Liver (tissue), 9 donors: ENCODE results near the gene DTNB. TPM values are rescaled to one million over a fixed set of nuclear protein-coding genes. Genes with fewer than 3 reads are reported as not detected.

Experiments
- DNase-seq: peaks from one replicate; pipeline ENCODE4 v3.0.0-alpha.2; 2017; ENCODE audit warnings: low spot score
- H3K27ac ChIP-seq, 2 donors: one replicate each; pipeline ENCODE4 v1.7.0; 2013; ENCODE audit warnings: inconsistent platforms in 2 of 2, low read length in 2 of 2, control low read depth in 1 of 2, low read depth in 1 of 2, mild to moderate bottlenecking in 1 of 2
- H3K27me3 ChIP-seq, 4 donors: one replicate each; pipeline versions ENCODE4 v1.6.1 to v1.7.0; 2013; ENCODE audit warnings: low read length in 3 of 4, inconsistent platforms in 1 of 4, mild to moderate bottlenecking in 1 of 4, moderate library complexity in 1 of 4; ENCODE audit not compliant: control insufficient read depth in 4 of 4, insufficient read depth in 4 of 4
- H3K36me3 ChIP-seq, 4 donors: one replicate each; pipeline versions ENCODE4 v1.6.1 to v1.7.0; 2013; ENCODE audit warnings: low read length in 3 of 4, mild to moderate bottlenecking in 3 of 4, low read depth in 1 of 4, moderate library complexity in 1 of 4; ENCODE audit not compliant: control insufficient read depth in 4 of 4, insufficient read depth in 3 of 4
- H3K4me1 ChIP-seq, 4 donors: one replicate each; pipeline versions ENCODE4 v1.6.1 to v1.7.0; 2013; ENCODE audit warnings: low read length in 3 of 4, mild to moderate bottlenecking in 3 of 4, moderate library complexity in 1 of 4; ENCODE audit not compliant: control insufficient read depth in 4 of 4, insufficient read depth in 4 of 4
- H3K4me3 ChIP-seq, 3 donors: one replicate each; pipeline versions ENCODE4 v1.6.1 to v1.7.0; 2013; ENCODE audit warnings: low read length in 3 of 3, control low read depth in 1 of 3, low read depth in 1 of 3, mild to moderate bottlenecking in 1 of 3
- H3K9ac ChIP-seq, 2 donors: one replicate each; pipeline ENCODE4 v1.7.0; 2013; ENCODE audit warnings: low read length in 2 of 2, mild to moderate bottlenecking in 2 of 2, moderate library complexity in 2 of 2, control low read depth in 1 of 2, low read depth in 1 of 2
- H3K9me3 ChIP-seq, 4 donors: one replicate each; pipeline versions ENCODE4 v1.6.1 to v1.7.0; 2013; ENCODE audit warnings: low read length in 3 of 4; ENCODE audit not compliant: control insufficient read depth in 4 of 4
- ATF3 ChIP-seq: IDR thresholded peaks from 2 replicates; pipeline ENCODE4 v1.6.1; 2016; ENCODE audit warnings: antibody characterized with exemption
- CTCF ChIP-seq: fragments of 150-350 bp; IDR thresholded peaks from 2 replicates; pipeline ENCODE4 v1.5.1; 2017; ENCODE audit warnings: improper control_type of control experiment, low read depth, low read length; ENCODE audit not compliant: missing input control
- FOXA1 ChIP-seq: IDR thresholded peaks from 2 replicates; pipeline ENCODE4 v1.6.1; 2016; ENCODE audit warnings: antibody characterized with exemption
- FOXA2 ChIP-seq: IDR thresholded peaks from 2 replicates; pipeline ENCODE4 v1.6.1; 2016; ENCODE audit warnings: antibody characterized with exemption
- GABPA ChIP-seq, 2 donors: IDR thresholded peaks in 1 of 2; conservative IDR thresholded peaks in 1 of 2; 2 replicates each; pipeline ENCODE4 v1.6.1; 2016; ENCODE audit warnings: antibody characterized with exemption in 2 of 2, mild to moderate bottlenecking in 1 of 2, moderate library complexity in 1 of 2
- HNF4G ChIP-seq: IDR thresholded peaks from 2 replicates; pipeline ENCODE4 v1.6.1; 2016; ENCODE audit warnings: antibody characterized with exemption
- NR2F2 ChIP-seq: IDR thresholded peaks from 2 replicates; pipeline ENCODE4 v1.6.1; 2016; ENCODE audit warnings: antibody characterized with exemption
- RAD21 ChIP-seq, 2 donors: IDR thresholded peaks; 2 replicates each; pipeline ENCODE4 v1.6.1; 2016; ENCODE audit warnings: antibody characterized with exemption in 2 of 2, mild to moderate bottlenecking in 2 of 2
- RXRA ChIP-seq, 2 donors: IDR thresholded peaks; 2 replicates each; pipeline ENCODE4 v1.6.1; 2017 to 2018; ENCODE audit warnings: antibody characterized with exemption in 2 of 2, mild to moderate bottlenecking in 1 of 2
- SP1 ChIP-seq: IDR thresholded peaks from 2 replicates; pipeline ENCODE4 v1.6.1; 2018; ENCODE audit warnings: antibody characterized with exemption, mild to moderate bottlenecking
- TAF1 ChIP-seq: conservative IDR thresholded peaks from 2 replicates; pipeline ENCODE4 v1.6.1; 2016; ENCODE audit warnings: antibody characterized with exemption, mild to moderate bottlenecking
- YY1 ChIP-seq: IDR thresholded peaks from 2 replicates; pipeline ENCODE4 v1.6.1; 2016; ENCODE audit warnings: antibody characterized with exemption, mild to moderate bottlenecking
- ZBTB33 ChIP-seq: IDR thresholded peaks from 2 replicates; pipeline ENCODE4 v1.6.1; 2016; ENCODE audit warnings: antibody characterized with exemption
- WGBS: extraction: QIAGEN DNeasy Blood & Tissue Kit; methylation state at CpG from one replicate; pipeline ENCODE4 v1.1.7; 2013; 5-methylcytosine and 5-hydroxymethylcytosine counted together
- polyA plus RNA-seq, 2 donors: library from polyadenylated mRNA; stranded (reverse) in 1 of 2; unstranded in 1 of 2; fragments of 200-250 nt in 1 of 2; fragments of >200 nt in 1 of 2; fragmentation: Nextera tagmentation in 1 of 2; extraction: Ambion mirVana in 1 of 2; gene quantifications; one replicate each; pipeline versions ENCODE4 v1.2.1 to v1.2.3, GENCODE V29; 2013 to 2015
- total RNA-seq, 2 donors: library from RNA; depleted of rRNA; stranded (reverse); fragments of >200 nt; gene quantifications; one replicate each; pipeline ENCODE4 v1.2.3, GENCODE V29; 2014
- TF ChIP-seq, protein P1 (sequence below): IDR thresholded peaks from 2 replicates; pipeline ENCODE4 v1.6.1; 2016; ENCODE audit warnings: antibody characterized with exemption, mild to moderate bottlenecking
- donor health status: healthy.
- donor health status: healthy.
- donor health status: healthy.
- donor health status: healthy.
- donor health status: healthy.

The DTNB gene
- total and polyA plus RNA-seq, 4 donors: 3.3 to 10.5 (median 6.4) TPM

DNA sequence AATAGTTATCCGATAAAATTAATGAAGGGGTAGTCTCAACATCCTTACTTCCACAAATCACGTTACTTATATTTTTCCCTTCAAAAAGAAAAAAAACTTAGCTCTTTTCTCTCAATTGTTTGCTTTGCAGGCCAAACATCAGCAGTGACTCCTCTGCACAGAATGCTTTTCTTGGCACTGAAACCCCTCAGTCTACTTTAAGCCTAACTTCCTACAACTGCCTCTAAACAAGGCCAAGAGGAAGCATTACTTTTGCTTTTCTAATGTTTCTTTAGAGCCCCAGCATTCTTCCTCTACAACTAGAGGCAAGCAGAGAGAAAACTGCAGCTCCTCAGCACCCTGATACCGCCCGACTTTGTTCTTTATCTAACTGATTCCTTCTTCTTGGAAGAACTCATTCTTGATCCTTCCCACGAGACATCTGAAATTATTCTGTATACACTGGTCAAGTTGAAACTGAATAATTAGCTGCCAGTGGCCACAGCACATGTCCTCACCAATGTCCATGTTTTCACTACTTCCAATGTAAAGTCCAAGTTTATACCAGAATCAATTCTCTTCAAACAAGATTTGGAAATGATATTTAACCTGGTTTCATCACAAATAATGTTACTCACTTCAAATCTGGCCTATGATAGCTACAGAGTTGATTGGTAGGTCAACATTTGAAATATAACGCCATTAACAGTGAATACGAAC, 55.3 kb downstream of the DTNB start (continued):
- TF ChIP-seq, protein P1, sequence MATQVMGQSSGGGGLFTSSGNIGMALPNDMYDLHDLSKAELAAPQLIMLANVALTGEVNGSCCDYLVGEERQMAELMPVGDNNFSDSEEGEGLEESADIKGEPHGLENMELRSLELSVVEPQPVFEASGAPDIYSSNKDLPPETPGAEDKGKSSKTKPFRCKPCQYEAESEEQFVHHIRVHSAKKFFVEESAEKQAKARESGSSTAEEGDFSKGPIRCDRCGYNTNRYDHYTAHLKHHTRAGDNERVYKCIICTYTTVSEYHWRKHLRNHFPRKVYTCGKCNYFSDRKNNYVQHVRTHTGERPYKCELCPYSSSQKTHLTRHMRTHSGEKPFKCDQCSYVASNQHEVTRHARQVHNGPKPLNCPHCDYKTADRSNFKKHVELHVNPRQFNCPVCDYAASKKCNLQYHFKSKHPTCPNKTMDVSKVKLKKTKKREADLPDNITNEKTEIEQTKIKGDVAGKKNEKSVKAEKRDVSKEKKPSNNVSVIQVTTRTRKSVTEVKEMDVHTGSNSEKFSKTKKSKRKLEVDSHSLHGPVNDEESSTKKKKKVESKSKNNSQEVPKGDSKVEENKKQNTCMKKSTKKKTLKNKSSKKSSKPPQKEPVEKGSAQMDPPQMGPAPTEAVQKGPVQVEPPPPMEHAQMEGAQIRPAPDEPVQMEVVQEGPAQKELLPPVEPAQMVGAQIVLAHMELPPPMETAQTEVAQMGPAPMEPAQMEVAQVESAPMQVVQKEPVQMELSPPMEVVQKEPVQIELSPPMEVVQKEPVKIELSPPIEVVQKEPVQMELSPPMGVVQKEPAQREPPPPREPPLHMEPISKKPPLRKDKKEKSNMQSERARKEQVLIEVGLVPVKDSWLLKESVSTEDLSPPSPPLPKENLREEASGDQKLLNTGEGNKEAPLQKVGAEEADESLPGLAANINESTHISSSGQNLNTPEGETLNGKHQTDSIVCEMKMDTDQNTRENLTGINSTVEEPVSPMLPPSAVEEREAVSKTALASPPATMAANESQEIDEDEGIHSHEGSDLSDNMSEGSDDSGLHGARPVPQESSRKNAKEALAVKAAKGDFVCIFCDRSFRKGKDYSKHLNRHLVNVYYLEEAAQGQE: no peak

DNA sequence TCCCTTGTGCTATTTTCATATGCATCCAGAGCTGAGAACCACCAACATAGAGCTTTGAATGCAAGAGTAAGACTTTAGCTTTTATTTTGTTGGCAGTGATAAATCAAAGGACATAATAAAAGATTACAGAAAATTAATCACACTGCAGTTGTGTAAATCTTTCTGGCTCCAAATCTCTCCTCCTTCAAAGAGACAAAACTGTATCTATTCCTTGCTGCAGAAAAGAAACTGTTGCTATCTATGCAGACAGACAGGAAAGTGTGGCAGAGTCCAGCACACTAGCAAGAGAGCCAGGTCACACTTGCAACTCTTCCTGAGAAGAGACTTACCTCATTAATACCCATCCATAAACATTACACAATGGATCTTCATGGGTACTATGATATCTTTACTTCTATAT, 57.5 kb downstream of the DTNB start:
- H3K4me1 ChIP-seq: peaks cover 1 to 13% (median 3%) of the 10 kb centered on the region in 4 donors
- TF ChIP-seq TAF1: no peak
- H3K36me3 ChIP-seq: no peaks in the 10 kb centered on the region
- no peak overlapping the region for H3K9ac ChIP-seq
- DNase-seq: no peak
- no peak overlapping the region for H3K27ac ChIP-seq
- no peaks in the 10 kb centered on the region for H3K27me3 ChIP-seq
- H3K4me3 ChIP-seq: no peak overlapping the region
- no peaks in the 10 kb centered on the region for H3K9me3 ChIP-seq

DNA sequence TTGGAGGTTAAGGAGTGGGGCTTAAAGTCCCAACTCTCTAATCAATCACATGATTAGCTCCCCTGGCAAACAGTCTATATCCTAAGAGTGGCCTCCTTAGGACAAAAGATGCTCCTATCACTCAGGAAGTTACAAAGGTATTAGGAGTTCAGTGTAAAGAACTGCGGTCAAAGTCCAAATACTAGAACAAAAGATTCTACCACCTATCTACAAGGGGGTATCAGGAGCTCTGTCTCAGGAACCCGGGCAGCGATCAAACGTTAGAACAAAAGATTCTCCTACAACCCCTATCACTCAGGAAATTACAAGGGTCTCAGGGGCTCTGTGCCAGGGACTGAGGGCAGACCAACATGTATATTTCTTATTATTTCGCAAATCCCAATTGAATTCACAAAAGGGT, 58.0 kb downstream of the DTNB start:
- no peak overlapping the region for H3K4me3 ChIP-seq
- WGBS: 80% methylated on average over 5 of the region's 5 CpGs

More for the DNA sequence above, 58.0 kb downstream of the DTNB start:
- Histone ChIP-seq H3K27ac (no peak overlapping the region), H3K9me3 (no peaks in the 10 kb centered on the region), H3K36me3 (no peaks in the 10 kb centered on the region), H3K4me1 (peaks cover 1 to 13% (median 3%) of the 10 kb centered on the region in 4 donors), H3K27me3 (no peaks in the 10 kb centered on the region), H3K9ac (no peak overlapping the region)
- no peak for DNase-seq
- TF ChIP-seq ATF3 (no peak), FOXA1 (no peak), GABPA (IDR thresholded peaks at IDR 0.05 in 1 of 2, conservative IDR thresholded peaks at IDR 0.05 in 1 of 2) (no peak), FOXA2 (no peak), CTCF (no peak), SP1 (no peak), RXRA (IDR thresholded peaks at IDR 0.05) (no peak), YY1 (no peak), ZBTB33 (no peak), HNF4G (no peak), NR2F2 (no peak), RAD21 (IDR thresholded peaks at IDR 0.05) (no peak)
- TF ChIP-seq, protein P1: no peak
